Measurements from ENCODE around the gene FFAR3.
"Not testable (repeated sequence)": the region's sequence is repeated elsewhere in the genome, so short reads cannot be mapped to it uniquely, and the experiment has no call there.

The FFAR3 gene

DNA sequence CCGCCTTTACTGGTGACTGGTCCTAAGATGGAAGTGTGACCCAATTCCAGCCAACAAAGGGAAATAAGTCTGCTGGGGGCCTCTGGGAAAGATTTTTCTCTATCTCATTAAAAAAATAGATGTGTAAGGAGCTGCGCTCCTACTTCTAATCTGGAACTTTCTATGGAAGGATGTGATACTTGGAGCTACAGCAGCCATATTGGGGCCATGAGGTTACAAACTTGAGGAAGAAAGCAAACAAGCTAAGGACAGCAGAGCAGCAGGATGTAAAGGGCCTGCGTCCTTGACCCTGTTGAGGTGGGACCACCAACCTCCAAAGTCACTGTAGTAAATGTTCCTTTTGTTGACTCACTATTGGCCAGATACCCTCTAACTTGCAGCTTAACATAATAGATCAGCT is 20.1 kb downstream of the FFAR3 start:
- DNase-seq: no peak

DNA sequence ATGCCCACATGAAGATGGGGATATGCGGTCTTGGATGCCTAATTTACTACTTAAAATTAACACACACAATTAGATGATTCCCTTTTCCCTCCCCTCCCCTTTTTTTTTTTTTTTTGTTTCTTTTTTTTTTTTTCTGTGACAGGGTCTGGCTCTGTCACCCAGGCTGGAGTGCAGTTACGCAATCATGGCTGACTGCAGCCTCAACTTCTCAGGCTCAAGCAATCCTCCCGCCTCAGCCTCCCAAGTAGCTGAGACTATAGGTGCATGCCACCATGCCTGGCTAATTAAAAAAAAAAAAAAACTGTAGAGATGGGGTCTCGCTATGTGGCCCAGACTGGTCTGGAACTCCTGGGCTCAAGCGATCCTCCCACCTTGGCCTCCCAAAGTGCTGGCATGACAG is 21.3 kb downstream of the FFAR3 start:
- not testable (repeated sequence) for DNase-seq

DNA sequence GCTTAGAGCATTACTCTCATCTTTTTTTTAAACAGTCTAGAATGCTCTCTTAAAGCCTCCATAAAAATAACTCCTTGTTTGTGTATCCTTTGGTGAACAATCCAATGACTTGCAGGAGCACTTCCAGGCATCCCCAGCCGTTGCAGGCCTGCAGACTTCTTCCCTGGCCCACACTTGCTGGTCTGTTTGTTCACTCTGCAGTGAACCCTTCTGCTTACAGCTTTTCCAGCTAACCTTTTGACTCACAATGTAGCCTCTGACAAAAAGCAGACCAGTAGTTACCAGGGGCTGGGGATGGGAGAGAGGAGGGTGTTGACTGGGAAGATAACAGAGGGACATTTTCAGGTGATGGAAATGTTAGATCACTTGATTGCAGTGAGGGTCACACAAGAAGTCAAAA is 21.7 kb downstream of the FFAR3 start:
- no peak for DNase-seq

DNA sequence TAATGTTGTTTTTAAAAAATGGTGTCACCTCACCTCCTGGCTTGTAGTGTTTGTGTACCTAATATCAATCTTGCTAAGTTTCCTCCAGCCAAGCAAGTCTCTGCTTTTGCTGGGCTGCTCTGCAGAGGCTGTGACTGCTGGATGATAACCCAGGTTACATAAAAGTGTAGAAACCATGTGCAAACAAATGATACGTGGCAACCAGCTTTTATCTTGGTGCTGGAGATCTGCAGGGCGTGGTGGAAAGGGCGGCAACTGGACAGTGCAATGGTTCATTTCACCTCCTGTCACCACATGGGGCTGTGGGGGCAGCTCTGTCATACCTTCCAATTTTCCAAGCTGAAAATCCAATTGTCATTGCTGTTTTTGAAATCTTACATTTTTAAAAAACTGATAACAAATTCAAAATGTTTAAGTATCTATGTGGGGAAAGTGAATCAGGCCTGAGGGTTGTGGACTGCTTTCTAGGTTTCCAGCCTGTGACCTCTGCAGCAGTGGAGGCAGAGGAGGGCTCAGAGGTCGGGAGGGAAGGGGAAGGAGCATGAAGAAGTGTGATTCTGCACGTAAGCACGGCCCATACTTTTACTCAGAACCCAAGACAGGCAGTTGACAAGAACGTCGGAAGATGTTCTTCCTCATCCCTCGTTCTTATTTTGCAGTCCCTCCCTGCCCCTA is 22.3 kb downstream of the FFAR3 start:
- no peak for DNase-seq

DNA sequence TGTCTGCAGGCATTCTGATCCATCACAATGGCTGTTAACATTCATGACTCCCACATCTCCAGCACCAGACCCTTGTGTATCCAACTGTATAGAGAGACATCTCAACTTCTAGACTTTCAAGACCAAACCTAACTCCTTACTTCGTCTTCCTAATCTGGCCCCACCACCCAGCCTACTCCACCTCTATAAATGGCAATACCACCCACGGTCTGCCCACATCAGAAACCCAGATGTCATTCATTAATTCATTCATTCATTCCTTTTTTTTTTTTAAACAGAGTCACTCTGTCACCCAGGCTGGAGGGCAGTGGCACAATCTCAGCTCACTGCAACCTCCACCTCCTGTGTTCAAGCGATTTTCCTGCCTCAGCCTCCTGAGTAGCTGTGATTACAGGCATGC is 23.1 kb downstream of the FFAR3 start:
- no peak for DNase-seq

DNA sequence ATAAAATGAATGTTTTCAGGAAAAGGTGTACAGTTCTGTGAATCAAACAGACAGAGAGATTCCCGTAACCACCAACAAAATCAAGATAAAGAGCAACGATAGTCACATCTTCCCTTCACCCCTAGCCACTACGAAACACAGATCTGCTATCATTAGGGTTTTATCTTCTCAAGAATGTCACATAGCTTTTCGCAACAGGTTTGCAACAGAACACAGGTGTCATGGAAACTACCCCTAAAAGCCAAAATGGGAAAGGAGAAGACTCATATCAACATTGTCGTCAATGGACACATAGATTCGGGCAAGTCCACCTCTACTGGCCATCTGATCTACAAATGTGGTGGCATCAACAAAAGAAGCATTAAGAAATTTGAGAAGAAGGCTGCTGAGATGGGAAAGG is 23.7 kb downstream of the FFAR3 start:
- no peak for DNase-seq

DNA sequence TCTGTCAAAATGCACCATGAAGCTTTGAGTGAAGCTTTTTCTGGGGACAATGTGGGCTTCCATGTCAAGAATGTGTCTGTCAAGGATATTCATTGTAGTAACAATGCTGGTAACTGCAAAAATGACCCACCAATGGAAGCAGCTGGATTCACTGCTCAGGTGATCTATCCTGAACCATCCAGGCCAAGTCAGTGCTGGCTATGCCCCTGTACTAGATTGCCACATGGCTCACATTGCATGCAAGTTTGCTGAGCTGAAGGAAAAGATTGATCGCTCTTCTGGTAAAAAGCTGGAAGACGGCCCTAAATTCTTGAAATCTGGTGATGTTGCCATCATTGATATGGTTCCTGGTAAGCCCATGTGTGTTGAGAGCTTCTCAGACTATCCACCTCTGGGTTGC is 25.3 kb downstream of the FFAR3 start:
- DNase-seq: no peak

DNA sequence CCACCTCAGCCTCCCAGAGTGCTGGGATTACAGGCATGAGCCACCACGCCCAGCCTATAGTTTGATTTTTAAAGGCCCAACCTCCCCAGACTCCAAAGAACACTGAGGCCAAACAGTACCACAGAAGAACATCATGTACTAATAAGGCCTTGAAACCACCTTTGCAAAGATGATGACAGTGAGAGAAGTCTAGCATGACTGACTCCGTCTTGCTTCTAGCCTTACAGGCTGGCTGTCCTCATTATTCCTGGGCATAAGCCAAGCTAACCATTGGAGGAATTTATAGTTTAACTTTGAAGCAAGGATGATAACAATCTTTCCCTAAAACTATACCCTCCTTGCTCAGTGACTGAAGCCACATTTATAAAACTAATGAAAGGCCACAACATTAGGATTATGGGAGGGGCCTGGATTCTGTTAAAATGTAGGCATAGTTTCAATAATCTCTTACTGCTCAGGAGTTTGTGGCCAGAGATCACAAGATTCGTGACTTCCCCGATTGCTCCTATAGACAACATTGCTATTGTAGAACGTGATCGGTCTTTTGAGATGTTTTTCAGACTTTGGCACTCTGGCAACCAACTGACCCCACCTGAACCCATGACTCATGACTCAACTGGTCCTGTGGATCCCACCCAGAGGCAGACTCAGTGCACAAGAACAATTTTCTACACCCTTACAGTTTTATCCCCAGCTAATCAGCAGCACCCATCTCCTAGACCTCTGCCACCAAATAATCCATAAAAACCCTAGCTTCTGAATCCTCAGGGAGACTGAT is 30.2 kb downstream of the FFAR3 start:
- no peak for DNase-seq

DNA sequence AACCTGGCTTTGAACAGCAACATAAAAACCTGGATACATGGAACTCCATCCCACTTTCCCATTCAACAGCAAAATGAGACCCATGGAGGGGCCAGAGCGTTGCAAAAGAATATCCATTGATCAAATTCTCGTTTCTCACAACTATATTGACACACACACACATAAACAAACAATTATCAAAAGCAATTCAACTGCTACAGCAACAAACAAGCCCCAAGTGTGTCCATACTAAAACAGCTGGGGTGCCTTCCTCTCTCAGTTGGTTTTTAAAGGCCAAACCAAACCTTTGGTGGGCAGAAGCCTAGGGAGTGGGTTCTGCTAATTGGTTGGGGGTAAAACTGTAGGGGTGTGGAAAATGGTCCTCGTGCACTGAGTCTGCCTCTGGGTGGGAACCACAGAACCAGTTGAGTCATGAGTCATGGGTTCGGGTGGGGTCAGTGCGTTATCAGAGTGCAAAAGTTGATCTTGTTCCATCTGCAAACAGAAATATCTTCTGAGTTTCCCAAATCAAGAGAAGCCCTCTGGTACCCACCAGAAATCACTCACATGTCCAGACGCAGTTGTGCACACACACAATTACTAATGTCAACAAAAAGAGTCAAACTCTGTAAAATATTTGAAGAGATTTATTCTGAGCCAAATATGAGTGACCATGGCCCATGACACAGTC is 31.1 kb downstream of the FFAR3 start:
- DNase-seq: no peak

DNA sequence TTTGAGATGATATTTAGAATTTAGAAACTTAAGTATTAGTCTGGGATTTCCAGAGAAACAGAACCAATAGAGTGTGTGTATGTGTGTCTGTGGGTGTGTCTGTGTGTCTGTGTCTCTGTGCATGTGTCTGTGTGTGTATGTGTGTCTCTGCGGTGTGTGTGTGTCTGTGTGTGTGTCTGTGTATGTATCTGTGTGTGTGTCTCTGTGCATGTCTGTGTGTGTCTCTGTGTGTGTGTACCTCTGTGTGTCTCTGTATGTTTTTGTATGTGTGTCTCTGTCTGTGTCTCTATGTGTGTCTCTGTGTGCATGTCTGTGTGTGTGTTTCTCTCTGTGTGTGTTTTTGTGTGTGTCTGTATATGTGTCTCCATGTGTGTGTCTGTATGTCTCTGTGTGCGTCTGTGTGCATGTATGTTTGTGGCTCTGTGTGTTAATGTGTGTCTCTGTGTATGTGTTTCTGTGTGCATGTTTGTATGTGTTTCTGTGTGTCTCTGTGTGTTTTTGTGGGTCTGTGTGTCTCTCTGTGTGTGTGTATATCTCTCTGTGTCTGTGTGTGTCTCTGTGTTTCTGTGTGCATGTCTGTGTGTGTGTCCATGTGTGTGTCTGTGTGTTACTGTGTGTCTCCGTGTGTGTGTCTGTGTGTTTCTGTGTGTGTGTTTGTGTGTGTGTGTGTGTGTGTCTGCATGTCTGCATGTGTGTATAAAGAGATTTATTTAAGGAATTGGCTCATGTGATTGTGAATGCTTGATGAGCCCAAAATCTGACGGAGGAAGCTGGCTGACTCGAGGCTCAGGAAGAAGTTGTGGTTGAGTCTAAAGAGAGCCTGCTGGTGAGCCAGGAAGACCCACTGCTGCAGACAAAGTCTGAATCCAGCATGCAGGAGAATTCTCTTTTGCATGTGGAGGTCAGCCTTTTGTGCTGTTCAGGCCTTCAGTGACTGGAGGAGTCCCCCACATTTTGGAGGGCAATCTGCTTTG is 34.8 kb downstream of the FFAR3 start:
- no peak for DNase-seq

DNA sequence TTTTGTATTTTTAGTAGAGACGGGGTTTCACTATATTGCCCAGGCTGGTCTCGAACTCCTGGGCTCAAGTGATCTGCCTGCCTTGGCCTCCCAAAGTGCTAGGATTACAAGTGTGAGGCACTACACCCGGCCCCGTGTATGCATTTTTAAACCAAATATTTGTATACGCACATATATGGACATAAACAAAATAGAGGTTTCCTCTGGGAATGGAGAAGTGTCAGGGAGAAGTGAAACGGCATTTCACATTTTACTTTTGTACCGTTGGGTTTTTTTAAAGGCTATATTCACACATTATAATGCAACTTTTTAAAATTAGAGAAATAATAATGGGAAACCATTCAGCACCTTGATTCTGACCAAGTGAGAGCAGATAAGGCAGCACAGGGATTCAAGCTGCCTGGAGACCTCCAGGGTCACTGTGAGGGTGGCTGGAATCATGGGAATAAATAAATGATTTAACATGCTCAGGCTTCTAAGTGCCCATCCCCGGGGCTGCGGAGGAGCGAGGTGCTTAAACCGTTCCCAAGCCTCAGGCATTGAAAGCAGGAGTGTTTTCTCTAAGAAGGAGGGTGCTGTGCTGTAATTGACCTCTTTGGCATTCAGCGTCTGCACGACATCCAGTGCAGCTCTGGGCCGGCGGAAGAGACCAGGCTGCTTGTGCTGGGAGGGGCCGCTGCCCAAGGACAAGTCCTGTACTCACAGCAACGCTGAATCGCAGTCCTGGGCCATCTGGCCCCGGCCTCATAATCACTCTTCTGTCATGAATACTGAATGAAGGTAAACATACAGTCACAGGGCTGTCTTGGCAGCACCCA is 37.3 kb downstream of the FFAR3 start:
- DNase-seq: no peak

DNA sequence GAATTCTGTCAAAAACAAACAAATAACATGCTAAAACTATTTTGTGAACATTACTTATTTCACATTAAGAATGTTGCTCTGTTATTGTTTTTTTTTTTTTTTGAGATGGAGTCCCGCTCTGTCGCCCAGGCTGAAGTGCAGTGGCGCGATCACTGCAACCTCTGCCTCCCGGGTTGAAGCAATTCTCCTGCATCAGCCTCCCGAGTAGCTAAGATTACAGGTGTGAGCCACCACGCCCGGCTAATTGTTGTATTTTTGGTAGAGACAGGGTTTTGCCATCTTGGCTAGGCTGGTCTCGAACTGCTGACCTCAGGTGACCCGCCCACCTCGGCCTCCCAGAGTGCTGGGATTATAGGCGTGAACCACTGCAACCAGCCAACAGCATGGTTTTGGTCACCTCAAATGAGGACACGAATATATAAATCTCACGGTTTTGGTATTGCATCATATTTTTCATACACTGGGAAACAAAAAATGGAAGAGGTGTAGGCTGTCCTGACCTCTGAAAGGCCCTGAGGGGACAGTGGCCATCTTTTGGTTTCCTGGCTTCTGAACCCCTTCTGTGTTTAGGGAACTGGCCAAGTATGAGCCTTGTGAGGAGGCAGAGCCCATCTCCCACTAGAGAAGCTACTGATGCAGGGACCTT is 38.1 kb downstream of the FFAR3 start:
- DNase-seq: no peak

DNA sequence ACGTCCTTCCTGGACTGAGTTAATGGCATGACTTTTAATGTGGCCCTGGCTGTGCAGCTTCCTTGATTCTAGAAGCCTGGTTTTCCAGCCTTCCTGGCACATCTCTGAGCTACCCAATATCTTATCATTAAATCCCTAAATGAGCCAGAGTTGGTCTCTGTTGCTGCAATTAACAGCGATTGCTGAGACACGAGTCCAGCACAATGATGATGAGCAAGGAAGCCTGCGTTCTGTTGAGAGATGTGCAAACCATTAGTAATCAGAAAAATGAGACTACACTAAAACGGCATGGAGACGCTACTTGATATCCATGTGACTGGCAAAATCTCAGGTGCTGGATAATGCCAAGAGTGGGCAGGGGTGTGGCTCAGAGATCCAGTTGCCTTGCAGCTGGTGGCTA is 38.8 kb downstream of the FFAR3 start:
- DNase-seq: no peak

DNA sequence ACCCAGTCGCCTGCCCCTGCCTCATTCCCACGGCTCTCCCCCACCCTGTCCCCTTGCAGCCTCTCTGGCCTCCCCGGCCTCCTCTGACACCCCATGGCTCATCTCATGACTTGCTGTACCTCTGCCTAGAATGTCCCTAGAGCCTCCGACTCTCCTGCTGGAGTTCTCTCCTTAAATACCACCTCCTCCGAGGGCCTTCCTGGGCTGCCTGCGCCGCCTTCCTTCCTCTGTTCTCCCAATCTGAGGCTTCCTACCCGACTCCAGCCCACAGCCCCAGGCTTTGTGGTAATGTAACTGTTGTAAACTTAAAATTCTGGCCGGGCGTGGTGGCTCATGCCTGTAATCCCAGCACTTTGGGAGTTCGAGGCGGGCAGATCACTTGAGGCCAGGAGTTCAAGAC is 40.3 kb downstream of the FFAR3 start:
- no peak for DNase-seq

DNA sequence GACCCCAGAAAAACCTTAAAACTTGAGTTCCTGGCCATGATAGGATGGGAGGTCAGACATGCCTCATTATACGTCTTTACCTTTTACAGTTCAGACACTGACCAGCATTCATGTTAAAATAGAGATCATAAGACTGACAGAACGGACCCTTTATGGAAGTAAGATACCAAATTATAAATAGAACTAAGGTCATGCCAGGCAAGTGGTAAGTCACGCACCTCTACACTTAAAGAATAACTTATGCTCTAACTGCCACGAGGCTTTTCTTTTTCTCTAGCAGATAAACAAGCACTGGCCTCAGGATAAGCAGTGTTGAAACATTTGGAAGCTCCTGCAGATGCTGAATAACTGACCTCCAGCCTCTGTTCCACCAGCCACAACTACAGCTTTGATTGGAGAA is 41.0 kb downstream of the FFAR3 start:
- DNase-seq: no peak

DNA sequence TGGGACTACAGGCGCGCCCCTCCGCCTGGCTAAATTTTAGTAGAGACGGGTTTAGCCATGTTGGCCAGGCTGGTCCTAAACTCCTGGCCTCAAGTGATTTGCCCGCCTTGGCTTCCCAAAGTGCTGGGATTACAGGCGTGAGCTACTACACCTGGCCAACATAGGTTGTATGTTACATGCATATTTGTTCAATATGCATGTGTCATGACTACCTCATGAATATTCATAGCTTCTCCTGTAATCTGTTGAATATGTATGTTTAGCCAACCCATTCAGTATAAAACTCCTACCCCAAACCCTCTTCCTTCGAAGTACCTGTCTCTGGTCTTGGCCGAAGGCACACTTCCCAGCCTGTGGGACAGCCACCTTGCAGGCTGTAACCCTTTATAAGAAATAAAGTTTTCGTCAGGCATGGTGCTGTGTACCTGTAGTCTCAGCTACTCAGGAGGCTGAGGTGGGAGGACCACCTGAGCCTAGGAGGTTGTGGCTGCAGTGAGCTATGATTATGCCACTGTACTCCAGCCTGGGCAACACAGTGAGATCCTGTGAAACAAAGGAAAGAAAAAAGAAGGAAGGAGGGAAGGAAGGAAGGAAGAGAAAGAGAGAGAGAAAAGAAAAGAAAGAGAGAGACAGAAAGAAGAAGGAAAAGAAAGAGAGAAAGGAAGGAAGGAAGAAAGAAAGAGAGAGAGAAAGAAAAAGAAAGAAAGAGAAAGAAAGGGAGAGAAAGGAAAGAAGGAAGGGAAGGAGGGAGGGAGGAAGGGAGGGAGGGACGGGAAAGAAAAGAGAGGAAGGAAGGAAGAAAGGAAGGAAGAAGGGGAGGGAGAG is 41.9 kb downstream of the FFAR3 start:
- DNase-seq: no peak

DNA sequence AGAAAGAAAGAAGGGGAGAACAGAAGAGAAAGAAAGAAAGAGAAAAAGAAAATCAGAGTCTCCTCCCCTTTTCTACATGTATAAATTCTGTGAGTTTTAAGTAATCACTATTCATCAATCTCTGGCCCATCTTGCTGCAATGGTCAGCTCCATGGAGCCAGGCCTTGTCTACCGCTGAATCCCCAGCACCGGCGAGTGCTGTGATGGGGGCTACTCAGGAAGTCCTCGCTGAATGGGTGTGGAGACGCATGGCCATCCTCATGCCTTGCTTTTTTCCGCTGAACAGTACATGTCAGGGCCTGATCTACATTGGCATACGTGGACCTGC is 42.5 kb downstream of the FFAR3 start:
- DNase-seq: no peak

DNA sequence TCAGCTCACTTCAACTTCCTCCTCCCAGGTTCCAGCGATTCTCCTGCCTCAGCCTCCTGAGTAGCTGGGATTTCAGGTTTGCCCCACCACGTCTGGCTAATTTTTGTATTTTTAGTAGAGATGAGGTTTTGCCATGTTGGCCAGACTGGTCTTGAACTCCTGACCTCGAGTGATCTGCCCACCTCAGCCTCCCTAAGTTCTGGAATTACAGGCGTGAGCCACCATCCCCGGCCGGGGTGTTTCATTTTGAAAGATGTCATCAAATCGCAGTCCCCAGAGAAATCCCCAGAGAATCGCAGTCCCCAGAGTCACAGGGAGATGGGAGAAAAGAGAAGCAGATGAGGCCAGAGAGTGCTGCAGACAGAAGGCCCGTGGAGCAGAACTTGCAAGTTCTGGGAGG is 43.2 kb downstream of the FFAR3 start:
- DNase-seq: not testable (repeated sequence)

DNA sequence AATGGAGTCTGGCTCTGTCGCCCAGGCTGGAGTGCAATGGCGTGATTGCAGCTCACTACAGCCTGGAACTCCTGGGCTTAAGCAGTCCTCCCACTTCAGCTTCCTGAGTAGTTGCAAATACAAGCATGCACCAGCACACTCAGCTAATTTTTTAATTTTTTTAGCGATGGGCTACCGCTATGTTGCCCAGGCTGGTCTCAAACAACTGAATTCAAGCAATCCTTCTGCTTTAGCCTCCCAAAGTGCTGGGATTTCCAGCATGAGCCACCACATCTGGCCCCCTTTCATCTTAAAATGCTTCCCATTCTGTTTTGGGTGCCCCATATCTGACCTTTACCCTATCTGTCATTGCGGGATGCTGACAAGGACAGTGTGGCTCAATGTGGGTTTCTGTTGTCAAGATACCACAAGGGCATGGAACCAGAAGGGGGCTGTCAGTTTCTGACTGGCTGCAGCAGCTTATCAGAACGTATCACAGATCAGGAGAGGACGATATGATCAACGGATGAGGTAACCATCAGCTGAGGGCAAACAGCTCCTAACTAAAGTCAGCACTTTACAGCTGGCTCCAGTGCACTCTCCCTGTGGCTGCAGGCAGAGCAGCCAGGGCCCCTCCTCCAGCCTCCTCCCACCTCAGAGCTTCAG is 45.0 kb downstream of the FFAR3 start:
- peak; percentile 86 for DNase-seq
